Upper lobe of left lung (tissue), 6 donors: ENCODE measurements around the gene UNC79. TPM values are rescaled to one million over a fixed set of nuclear protein-coding genes. Genes with fewer than 3 reads are reported as not detected.

Source experiments
- ATAC-seq, 2 donors: fragments of 200-7000 bp; cut with Tn5 transposase; one replicate each; pipeline ENCODE4 v1.9.1; 2022; ENCODE audit warnings: mild to moderate bottlenecking in 2 of 2, moderate library complexity in 2 of 2; ENCODE audit not compliant: low FRiP score in 2 of 2
- DNase-seq, 2 donors: peaks; one replicate each; pipeline ENCODE4 v3.0.0-alpha.2; 2019 to 2020
- H3K27ac ChIP-seq, 4 donors: fragments of 200-600 bp; sonication (generic); one replicate each; pipeline ENCODE4 v1.5.1; 2016 to 2019
- H3K27me3 ChIP-seq, 4 donors: fragments of 200-600 bp; sonication (generic); one replicate each; pipeline ENCODE4 v1.5.1; 2017 to 2019
- H3K36me3 ChIP-seq, 4 donors: fragments of 200-600 bp; sonication (generic); one replicate each; pipeline ENCODE4 v1.5.1; 2016 to 2019
- H3K4me1 ChIP-seq, 4 donors: fragments of 200-600 bp; sonication (generic); one replicate each; pipeline ENCODE4 v1.5.1; 2018 to 2019
- H3K4me3 ChIP-seq, 4 donors: fragments of 200-600 bp; sonication (generic); one replicate each; pipeline ENCODE4 v1.5.1; 2017 to 2019; ENCODE audit warnings: mild to moderate bottlenecking in 2 of 4, moderate library complexity in 1 of 4
- H3K9me3 ChIP-seq, 4 donors: fragments of 200-600 bp; sonication (generic); one replicate each; pipeline ENCODE4 v1.5.1; 2018 to 2019
- EP300 ChIP-seq, 4 donors: sonication (generic); formaldehyde crosslinking; IDR thresholded peaks; one replicate each; pipeline ENCODE4 v1.5.1; 2017; ENCODE audit warnings: antibody characterized with exemption in 4 of 4, control low read depth in 2 of 4
- POLR2A ChIP-seq, 4 donors: fragments of 450-650 bp; IDR thresholded peaks; one replicate each; pipeline ENCODE4 v1.5.1; 2016 to 2017; ENCODE audit warnings: antibody characterized with exemption in 4 of 4, mild to moderate bottlenecking in 2 of 4
- POLR2AphosphoS5 ChIP-seq, 2 donors: sonication (generic); formaldehyde crosslinking; IDR thresholded peaks; one replicate each; pipeline ENCODE4 v1.5.1; 2017; ENCODE audit warnings: antibody characterized with exemption in 2 of 2
- WGBS, 2 donors: methylation state at CpG; one replicate each; pipeline ENCODE4 v1.1.5; 2017 to 2018; 5-methylcytosine and 5-hydroxymethylcytosine counted together
- total RNA-seq, 6 donors: library from RNA; depleted of rRNA in 4 of 6; stranded (reverse); fragments of >200 nt in 4 of 6; gene quantifications; one replicate each; pipeline versions ENCODE4 v1.1.0 to v1.2.1, GENCODE V29; 2016 to 2021
- TF ChIP-seq, protein P1 (sequence below), 6 experiments: fragments of 450-650 bp in 4 of 6; fragments of 200-600 bp in 2 of 6; sonication (generic) in 2 of 6; IDR thresholded peaks; one replicate each; pipeline ENCODE4 v1.5.1; 2016 to 2019; ENCODE audit warnings: antibody characterized with exemption in 6 of 6
- donor health status: DM: no; HTN: no; CAD: no; lungs with moderate emphysema.
- donor health status: DM: no; HTN: yes; CAD: no; lungs with severe emphysema.

UNC79 gene
- total RNA-seq, 6 donors from 2014 or later, result 0.09 to 1.0 (median 0.14) TPM

DNA sequence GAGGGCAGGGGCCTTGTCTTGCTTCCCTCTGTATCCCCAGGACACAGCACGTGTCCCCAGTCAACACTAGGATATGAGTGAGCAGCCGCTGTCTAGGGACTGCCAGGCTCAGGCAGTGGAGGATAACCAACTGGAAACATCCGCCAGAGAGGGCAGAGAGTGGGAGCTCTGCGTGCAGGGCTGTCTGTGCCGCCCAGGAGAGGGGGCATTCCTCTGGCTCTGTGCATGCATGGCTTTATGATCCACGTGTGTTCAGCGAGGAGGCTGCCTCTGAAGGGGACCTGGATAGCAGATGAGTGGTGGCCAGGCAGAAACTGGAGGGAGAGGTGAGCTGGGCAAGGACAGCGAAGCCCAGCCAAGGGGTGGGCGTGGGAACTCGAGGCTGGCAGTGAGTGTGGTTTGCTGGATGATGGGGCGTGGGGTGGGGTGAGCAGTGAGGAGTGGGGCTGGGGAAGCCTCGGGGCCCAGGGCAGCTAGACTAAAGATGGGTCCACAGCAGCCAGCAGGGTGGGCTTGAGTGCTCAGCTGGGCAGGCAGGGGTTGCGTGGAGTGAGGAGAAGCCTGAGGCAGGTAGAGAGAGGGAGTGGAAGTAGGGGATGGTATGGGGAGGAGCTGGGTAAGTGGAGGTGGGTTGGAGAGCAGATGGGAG is 284.7 kb downstream of the UNC79 start:
- H3K4me1 ChIP-seq, result no peaks in the 10 kb centered on the region
- no peaks in the 10 kb centered on the region for H3K36me3 ChIP-seq
- ATAC-seq (no peak), DNase-seq (no peak)
- WGBS, 2 donors, result 82% methylated on average over 12 to 13 of the region's 13 CpGs
- H3K27ac ChIP-seq, result no peak overlapping the region
- no peaks in the 10 kb centered on the region for H3K27me3 ChIP-seq
- no peak overlapping the region for H3K4me3 ChIP-seq
- TF ChIP-seq EP300 (IDR thresholded peaks at IDR 0.05), result no peak
- H3K9me3 ChIP-seq, result no peaks in the 10 kb centered on the region

DNA sequence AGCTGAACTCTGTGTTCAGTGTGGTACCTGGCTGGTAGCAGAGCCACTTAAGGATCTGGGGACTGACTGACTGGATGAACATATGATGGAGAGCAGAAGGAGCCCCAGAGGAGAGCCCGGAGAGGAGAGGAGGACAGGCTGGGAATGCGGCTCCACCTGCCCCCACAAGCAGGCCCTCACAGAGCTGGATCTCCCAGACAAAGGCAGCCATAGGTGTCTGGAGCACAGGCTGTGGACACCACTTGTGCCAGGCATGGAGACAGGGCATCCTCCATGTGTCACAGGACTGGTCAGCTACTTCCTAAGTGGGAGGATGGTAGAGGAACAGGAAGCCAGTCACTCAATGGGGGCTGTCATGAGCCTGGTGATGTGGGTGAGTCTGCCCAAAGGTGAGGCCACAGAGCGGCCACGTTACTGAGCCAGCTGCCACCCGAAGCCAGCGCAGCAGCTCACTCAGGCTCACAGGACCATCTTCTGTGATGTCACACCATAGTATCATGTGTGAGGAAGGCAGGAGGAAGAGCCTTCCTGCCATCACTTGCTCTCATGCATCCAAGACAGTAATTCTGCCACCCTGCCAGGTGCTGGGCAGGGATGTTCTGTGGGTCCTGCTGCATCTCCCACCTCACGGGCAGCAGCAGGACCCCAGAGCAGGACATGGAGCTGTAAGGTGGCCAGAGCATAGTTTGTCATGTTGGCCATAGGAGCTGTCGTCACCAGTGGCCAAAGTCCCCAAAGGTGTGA is 285.4 kb downstream of the UNC79 start:
- no peaks in the 10 kb centered on the region for H3K27me3 ChIP-seq

DNA sequence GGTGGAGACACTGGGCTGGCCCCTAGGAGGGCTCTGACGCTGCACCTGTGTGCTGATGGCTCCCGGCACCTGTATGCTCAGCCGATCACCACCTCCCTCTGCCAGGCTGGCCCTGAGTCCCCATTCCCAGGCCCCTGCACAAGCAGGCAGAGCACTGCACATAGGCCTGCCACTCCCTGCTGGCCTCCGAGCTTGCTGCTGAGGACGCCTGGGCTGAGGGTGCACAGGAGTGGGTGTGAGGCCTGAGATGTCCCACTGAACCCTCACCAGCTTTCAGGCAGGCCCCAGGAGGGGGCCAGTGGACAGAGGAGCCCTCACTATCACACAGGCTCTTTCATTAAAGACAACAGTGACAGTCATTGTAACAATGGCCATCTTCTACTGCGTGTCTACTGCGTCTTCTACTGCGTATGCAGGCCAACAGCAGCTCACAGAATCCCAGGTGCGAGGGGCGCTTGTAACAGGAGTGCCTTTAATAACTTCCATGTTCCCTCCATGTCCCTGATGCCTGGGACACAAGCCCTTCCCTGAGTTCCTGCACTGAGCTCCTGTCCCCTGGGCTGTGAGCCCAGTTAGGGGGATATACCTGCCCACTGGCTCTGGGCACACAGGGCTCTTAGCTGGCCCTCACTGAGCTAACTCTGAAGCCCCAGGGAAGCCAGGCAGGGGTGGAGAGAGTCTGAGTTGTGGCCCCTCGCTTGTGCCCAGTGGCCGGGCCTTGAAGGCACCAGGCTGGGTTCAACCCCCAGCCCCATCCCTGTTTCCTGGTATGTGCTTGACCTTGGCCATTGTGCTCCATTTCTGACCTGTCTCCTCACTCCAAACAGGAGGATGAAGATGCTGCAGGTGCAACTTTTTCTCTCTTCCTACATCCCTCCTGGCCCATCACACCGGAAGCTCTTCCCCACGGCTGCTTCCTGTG is 286.3 kb downstream of the UNC79 start:
- Histone ChIP-seq H3K27me3 (no peaks in the 10 kb centered on the region), H3K4me1 (no peaks in the 10 kb centered on the region), H3K27ac (no peak overlapping the region), H3K36me3 (no peaks in the 10 kb centered on the region), H3K4me3 (no peak overlapping the region), H3K9me3 (no peaks in the 10 kb centered on the region)
- TF ChIP-seq, protein P1, sequence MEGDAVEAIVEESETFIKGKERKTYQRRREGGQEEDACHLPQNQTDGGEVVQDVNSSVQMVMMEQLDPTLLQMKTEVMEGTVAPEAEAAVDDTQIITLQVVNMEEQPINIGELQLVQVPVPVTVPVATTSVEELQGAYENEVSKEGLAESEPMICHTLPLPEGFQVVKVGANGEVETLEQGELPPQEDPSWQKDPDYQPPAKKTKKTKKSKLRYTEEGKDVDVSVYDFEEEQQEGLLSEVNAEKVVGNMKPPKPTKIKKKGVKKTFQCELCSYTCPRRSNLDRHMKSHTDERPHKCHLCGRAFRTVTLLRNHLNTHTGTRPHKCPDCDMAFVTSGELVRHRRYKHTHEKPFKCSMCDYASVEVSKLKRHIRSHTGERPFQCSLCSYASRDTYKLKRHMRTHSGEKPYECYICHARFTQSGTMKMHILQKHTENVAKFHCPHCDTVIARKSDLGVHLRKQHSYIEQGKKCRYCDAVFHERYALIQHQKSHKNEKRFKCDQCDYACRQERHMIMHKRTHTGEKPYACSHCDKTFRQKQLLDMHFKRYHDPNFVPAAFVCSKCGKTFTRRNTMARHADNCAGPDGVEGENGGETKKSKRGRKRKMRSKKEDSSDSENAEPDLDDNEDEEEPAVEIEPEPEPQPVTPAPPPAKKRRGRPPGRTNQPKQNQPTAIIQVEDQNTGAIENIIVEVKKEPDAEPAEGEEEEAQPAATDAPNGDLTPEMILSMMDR (IDR thresholded peaks at IDR 0.05), result no peak
- no peak for TF ChIP-seq POLR2A (IDR thresholded peaks at IDR 0.05)
- no peak for TF ChIP-seq POLR2AphosphoS5 (IDR thresholded peaks at IDR 0.05)
- TF ChIP-seq EP300 (IDR thresholded peaks at IDR 0.05), result no peak
- ATAC-seq, result no peak
- peak in 1 of 2 donors; percentile 46 for DNase-seq
- WGBS, 2 donors, result 91 to 99% methylated on average over 7 to 14 of the region's 14 CpGs

More for the DNA sequence above, 285.4 kb downstream of the UNC79 start:
- H3K4me3 ChIP-seq, result no peak overlapping the region
- no peaks in the 10 kb centered on the region for H3K36me3 ChIP-seq
- WGBS, 2 donors, result 85 to 88% methylated on average over 2 to 6 of the region's 8 CpGs
- no peak for ATAC-seq
- H3K27ac ChIP-seq, result no peak overlapping the region
- no peak for DNase-seq
- no peak for TF ChIP-seq POLR2A (IDR thresholded peaks at IDR 0.05)
- TF ChIP-seq POLR2AphosphoS5 (IDR thresholded peaks at IDR 0.05), result no peak
- no peak for TF ChIP-seq EP300 (IDR thresholded peaks at IDR 0.05)
- TF ChIP-seq, protein P1 (IDR thresholded peaks at IDR 0.05), result no peak
- no peaks in the 10 kb centered on the region for H3K9me3 ChIP-seq
- no peaks in the 10 kb centered on the region for H3K4me1 ChIP-seq

DNA sequence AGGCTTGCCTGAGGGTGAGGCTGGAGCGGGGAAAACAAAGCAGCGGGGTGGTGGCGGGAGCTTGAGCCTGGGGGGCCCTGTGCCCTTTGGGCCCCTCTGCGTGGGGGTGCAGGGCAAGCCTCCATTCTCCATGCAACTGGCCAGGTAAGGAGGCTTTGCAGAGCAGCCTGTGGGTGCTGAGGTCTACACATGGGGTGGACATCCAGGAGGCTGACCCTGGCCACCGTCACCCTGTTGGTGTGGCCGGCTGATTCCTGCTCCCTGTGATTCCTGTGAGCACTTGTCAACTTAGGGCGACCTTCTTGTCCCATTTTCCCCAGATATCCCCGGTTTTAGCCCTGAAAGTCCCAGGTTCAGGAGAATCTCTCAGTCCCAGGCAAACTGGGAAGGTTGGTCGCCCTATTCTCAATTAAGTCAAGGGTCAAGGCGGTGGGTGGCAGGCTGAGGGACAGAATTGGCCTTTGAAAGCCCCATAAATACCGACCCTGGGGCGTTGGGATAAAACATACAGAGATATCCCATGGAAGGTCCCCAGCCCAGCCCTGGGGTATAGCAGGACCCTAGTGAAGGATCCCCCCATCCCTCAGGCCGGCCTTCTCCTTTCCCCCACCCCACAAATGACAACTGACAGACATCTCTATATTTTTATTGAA is 287.1 kb downstream of the UNC79 start:
- Histone ChIP-seq H3K9me3 (no peaks in the 10 kb centered on the region), H3K27me3 (no peaks in the 10 kb centered on the region), H3K36me3 (no peaks in the 10 kb centered on the region), H3K4me3 (no peak overlapping the region), H3K4me1 (no peaks in the 10 kb centered on the region), H3K27ac (no peak overlapping the region)
- WGBS, 2 donors, result 83 to 85% methylated on average over 10 to 13 of the region's 13 CpGs
- no peak for TF ChIP-seq EP300 (IDR thresholded peaks at IDR 0.05)
- no peak for TF ChIP-seq POLR2AphosphoS5 (IDR thresholded peaks at IDR 0.05)
- TF ChIP-seq, protein P1 (IDR thresholded peaks at IDR 0.05), result no peak
- no peak for ATAC-seq
- DNase-seq, result peak in 1 of 2 donors; percentile 56
